Lower leg skin (tissue), 3 donors: ENCODE data around the gene KLHL7.

ENCODE experiments used
- POLR2A ChIP-seq, 2 donors: fragments of 450-650 bp; IDR thresholded peaks; one replicate each; pipeline ENCODE4 v1.6.1; 2016 to 2017; ENCODE audit warnings: antibody characterized with exemption in 2 of 2, mild to moderate bottlenecking in 1 of 2, moderate library complexity in 1 of 2
- TF ChIP-seq, protein P1 (sequence below), 3 donors: fragments of 450-650 bp; IDR thresholded peaks; one replicate each; pipeline ENCODE4 v1.5.1; 2016; ENCODE audit warnings: antibody characterized with exemption in 3 of 3, mild to moderate bottlenecking in 3 of 3, moderate library complexity in 2 of 3

DNA sequence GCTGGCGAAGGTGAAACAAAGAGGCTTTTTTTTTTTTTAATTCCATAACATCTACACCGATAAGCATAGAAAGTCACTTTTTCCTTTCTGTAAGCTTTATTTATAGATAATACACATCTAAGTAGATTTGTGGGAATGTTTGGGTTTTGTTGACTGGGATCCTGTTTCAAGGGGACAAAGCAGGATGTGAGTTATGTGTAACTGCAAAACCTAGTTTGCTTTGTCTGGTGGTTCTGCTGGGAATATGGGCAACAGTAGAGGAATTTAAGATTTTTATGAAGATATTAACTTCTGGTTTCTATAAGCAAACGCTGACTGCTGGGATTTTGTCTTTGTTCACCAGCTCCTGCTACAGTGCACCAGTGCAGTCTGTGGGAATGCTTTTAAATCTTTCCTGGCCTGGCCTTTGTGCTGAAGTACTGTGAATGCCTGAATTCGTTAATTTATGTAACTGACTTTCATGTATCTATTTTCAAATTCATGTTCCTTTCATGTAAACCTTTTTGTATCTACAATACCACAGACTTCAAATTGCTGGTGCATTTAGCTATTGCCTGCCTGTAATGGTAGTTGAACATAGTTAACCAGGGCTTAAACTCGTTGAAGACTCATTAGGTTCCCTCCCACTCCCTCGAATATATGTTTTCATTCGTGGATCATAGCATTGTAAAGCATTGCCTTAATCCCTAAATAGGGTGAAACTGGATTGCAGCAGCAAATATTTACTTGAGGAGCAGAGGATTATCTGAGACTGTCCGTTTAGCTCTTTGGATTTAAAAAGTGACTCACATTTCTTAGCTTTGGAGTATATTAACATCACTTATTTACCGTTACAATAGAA, 1.5 kb downstream of the KLHL7 start:
- no peak for TF ChIP-seq POLR2A (IDR thresholded peaks at IDR 0.05)
- TF ChIP-seq, protein P1, sequence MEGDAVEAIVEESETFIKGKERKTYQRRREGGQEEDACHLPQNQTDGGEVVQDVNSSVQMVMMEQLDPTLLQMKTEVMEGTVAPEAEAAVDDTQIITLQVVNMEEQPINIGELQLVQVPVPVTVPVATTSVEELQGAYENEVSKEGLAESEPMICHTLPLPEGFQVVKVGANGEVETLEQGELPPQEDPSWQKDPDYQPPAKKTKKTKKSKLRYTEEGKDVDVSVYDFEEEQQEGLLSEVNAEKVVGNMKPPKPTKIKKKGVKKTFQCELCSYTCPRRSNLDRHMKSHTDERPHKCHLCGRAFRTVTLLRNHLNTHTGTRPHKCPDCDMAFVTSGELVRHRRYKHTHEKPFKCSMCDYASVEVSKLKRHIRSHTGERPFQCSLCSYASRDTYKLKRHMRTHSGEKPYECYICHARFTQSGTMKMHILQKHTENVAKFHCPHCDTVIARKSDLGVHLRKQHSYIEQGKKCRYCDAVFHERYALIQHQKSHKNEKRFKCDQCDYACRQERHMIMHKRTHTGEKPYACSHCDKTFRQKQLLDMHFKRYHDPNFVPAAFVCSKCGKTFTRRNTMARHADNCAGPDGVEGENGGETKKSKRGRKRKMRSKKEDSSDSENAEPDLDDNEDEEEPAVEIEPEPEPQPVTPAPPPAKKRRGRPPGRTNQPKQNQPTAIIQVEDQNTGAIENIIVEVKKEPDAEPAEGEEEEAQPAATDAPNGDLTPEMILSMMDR (IDR thresholded peaks at IDR 0.05): no peak
